H54 (cell line): ENCODE data around the gene TMTC2.

Experiments
- DNase-seq: peaks from one replicate; pipeline ENCODE4 v3.0.0; 2011; ENCODE audit warnings: low spot score, mixed read lengths; ENCODE audit not compliant: insufficient read length
- FAIRE-seq: peaks from 3 replicates; lab custom pipeline; 2011; peaks lifted over from hg19 to GRCh38; lab: Jason Lieb, UNC
- POLR2A ChIP-seq: IDR thresholded peaks from 2 replicates; pipeline ENCODE4 v1.6.1; 2011; ENCODE audit warnings: low read depth, mild to moderate bottlenecking, low read length

TMTC2 gene

GRCh38 chr12:82686168-82687020 lies at the start of gene TMTC2:
TSS of gene TMTC2 (plus strand) at chr12:82686906.
- TF ChIP-seq POLR2A, result peak; percentile 41
- FAIRE-seq (peak; percentile 60), DNase-seq (peak; percentile 74)

GRCh38 chr12:82638324-82638723 lies 48.4 kb upstream of the TMTC2 start:
- no peak for FAIRE-seq
- no peak for TF ChIP-seq POLR2A
- no peak for DNase-seq

- DNase-seq, result no peak
- TF ChIP-seq POLR2A, result no peak
- no peak for FAIRE-seq
These were observed 41.8 kb upstream of the TMTC2 start for GRCh38 chr12:82644896-82645295.

GRCh38 chr12:82645414-82645813 lies 41.3 kb upstream of the TMTC2 start:
- FAIRE-seq, result no peak
- TF ChIP-seq POLR2A, result no peak
- no peak for DNase-seq

DNA sequence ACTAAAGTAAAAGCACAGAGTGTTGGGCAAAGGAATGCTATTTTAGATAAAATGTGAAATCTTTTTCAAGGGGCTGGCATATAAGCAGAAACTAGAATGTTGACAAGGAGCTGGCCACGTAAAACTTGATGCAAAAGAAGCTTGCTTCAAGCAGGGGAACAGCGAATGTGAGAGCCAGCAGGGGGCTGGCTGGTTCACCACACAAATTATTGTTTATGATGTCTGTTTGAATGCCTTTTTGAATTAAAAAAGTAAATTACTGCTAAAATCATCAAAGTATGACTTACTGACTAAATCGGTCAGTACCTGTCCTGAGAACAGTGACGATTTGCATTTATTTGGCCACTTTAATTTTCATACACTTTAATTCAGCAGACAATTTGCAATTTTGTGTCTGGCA lies 38.9 kb upstream of the TMTC2 start:
- no peak for DNase-seq
- TF ChIP-seq POLR2A, result no peak
- FAIRE-seq, result no peak

- no peak for DNase-seq
- no peak for TF ChIP-seq POLR2A
- FAIRE-seq, result no peak
These were observed 38.3 kb upstream of the TMTC2 start for GRCh38 chr12:82648259-82648909.

- peak; percentile 99 for FAIRE-seq
- TF ChIP-seq POLR2A, result no peak
- DNase-seq, result peak; percentile 13
These were observed 35.9 kb upstream of the TMTC2 start for GRCh38 chr12:82650627-82651337.

DNA sequence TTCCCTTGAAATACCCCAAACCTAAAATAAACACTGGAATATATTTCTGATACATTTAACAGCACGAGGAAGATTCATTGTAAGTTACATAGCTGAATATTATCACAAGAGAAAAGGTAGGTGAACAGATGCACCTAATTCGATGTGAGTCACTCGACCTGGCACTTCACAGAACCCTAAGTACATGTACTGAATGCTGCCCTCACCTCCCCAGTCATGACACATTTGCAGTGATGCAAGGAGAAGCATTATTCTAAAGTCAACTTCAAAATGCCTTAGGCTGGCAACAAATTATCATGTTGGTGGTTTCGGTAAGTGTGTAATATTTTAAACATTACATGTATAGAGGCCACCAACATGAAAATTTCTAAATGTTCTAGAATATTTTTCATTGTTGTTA lies 35.2 kb upstream of the TMTC2 start:
- DNase-seq, result no peak
- no peak for TF ChIP-seq POLR2A
- peak; percentile 61 for FAIRE-seq

- FAIRE-seq (no peak), DNase-seq (no peak)
- TF ChIP-seq POLR2A, result no peak
These were observed 34.6 kb upstream of the TMTC2 start for GRCh38 chr12:82652071-82652470.

GRCh38 chr12:82655751-82656150 lies 31.0 kb upstream of the TMTC2 start:
- no peak for FAIRE-seq

GRCh38 chr12:82659343-82660207 lies 27.1 kb upstream of the TMTC2 start:
- no peak for TF ChIP-seq POLR2A
- DNase-seq, result no peak
- no peak for FAIRE-seq

More at GRCh38 chr12:82655751-82656150, 31.0 kb upstream of the TMTC2 start:
- no peak for TF ChIP-seq POLR2A
- DNase-seq, result no peak

DNA sequence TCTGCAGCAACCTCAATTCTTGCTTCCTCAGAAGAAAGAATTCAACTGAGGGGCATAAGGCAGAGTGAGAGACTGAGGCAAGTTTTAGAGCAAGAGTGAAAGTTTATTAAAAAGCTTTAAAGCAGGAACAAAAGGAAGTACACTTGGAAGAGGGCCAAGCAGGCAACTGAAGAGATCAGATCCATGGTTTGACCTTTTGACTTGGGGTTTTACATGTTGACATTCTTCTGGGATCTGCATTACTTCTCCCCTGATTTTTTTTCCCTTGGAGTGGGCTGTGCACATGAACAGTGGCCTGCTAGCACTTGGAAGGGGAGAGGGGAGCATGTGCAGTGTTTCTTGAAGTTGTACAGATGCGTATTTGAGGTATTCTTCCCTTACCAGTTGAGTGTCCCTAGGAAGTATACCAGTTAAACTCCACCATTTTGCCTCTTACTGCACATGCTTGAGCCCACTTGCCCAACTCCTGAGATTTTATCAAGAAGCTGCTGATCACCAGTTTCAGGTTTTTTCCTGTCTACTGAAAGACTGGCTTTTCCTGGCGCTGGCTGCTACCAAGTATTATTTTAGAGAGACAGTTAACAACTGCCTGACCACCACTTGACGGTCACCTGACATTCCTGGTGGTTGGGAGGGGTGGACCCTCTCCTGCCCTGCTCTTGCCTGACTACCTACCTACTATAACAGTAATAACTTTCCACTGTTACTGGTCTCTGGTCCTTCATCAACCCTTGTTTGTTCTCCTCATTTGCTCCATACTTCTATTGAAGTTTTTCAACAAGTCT lies 26.0 kb upstream of the TMTC2 start:
- DNase-seq (no peak), FAIRE-seq (no peak)
- TF ChIP-seq POLR2A, result no peak

GRCh38 chr12:82663893-82664292 lies 22.8 kb upstream of the TMTC2 start:
- FAIRE-seq, result no peak
- no peak for TF ChIP-seq POLR2A
- DNase-seq, result no peak
